HG02884 (cell line): Measurements from ENCODE around the gene SAPCD1.

Experiments used
- ATAC-seq: cut with Tn5 transposase; IDR thresholded peaks from one replicate; pipeline ENCODE4 v1.9.1; 2021; ENCODE audit warnings: mild to moderate bottlenecking, moderate library complexity; ENCODE audit not compliant: unreplicated experiment

The SAPCD1 gene

GRCh38 chr6:31762356-31762755 lies at the start of gene SAPCD1:
SAPCD1 (plus strand) TSS chr6:31762656; CDS start chr6:31763055, 399 bp downstream.
- ATAC-seq: no peak

GRCh38 chr6:31713465-31713864 lies 49.0 kb upstream of the SAPCD1 start:
- no peak for ATAC-seq

GRCh38 chr6:31713991-31714684 lies 48.3 kb upstream of the SAPCD1 start:
- no peak for ATAC-seq

- ATAC-seq: no peak
These were observed 47.2 kb upstream of the SAPCD1 start, which contains the start of gene LY6G6D for GRCh38 chr6:31715022-31715958. LY6G6D (plus strand) TSS chr6:31715348; CDS start chr6:31715356, 8 bp downstream.

GRCh38 chr6:31717499-31718222 lies 44.8 kb upstream of the SAPCD1 start:
- no peak for ATAC-seq

- no peak for ATAC-seq
These were observed 44.2 kb upstream of the SAPCD1 start for GRCh38 chr6:31718265-31718664.

GRCh38 chr6:31719001-31719400 lies 43.5 kb upstream of the SAPCD1 start:
- no peak for ATAC-seq

- ATAC-seq: no peak
These were observed 42.2 kb upstream of the SAPCD1 start for GRCh38 chr6:31720196-31720770.

- no peak for ATAC-seq
These were observed 41.0 kb upstream of the SAPCD1 start, which contains the start of gene LY6G6C for GRCh38 chr6:31721351-31722020. LY6G6C (minus strand) TSS chr6:31721746; CDS start chr6:31721679, 67 bp downstream.

- ATAC-seq: no peak
These were observed 40.3 kb upstream of the SAPCD1 start for GRCh38 chr6:31722173-31722572.

GRCh38 chr6:31723245-31723979 lies 39.0 kb upstream of the SAPCD1 start, which contains the start of gene MPIG6B:
MPIG6B (plus strand) TSS chr6:31723373; CDS start chr6:31723384, 11 bp downstream.
- no peak for ATAC-seq

GRCh38 chr6:31723980-31724691 lies 38.3 kb upstream of the SAPCD1 start:
- ATAC-seq: no peak

GRCh38 chr6:31725502-31726350 lies 36.7 kb upstream of the SAPCD1 start:
- no peak for ATAC-seq

- no peak for ATAC-seq
These were observed 35.3 kb upstream of the SAPCD1 start for GRCh38 chr6:31727034-31727716.

GRCh38 chr6:31727717-31728671 lies 34.5 kb upstream of the SAPCD1 start:
- ATAC-seq: no peak
